GM10248 (cell line): ENCODE results near the gene DARS1.
"Not testable (repeated sequence)": the region's sequence is repeated elsewhere in the genome, so short reads cannot be mapped to it uniquely, and the experiment has no call there.

Experiments
- CTCF ChIA-PET: fragments of 300-600 bp; sonication (Branson Sonifier 250); formaldehyde crosslinking; extraction: SDS; loops from one replicate; lab custom pipeline; 2021; ENCODE audit warnings: antibody characterized with exemption; lab: Yijun Ruan, JAX
- POLR2A ChIA-PET: fragments of 350-650 bp; sonication (Branson Sonifier 250); formaldehyde crosslinking; extraction: SDS; loops from one replicate; lab custom pipeline; 2020; ENCODE audit warnings: antibody characterized with exemption; lab: Yijun Ruan, JAX
- DNase-seq: peaks from one replicate; pipeline ENCODE4 v3.0.0; 2012; ENCODE audit errors: extremely low spot score
- TF ChIP-seq, protein P1 (sequence below): IDR thresholded peaks from 2 replicates; pipeline ENCODE4 v1.5.1; 2012; ENCODE audit warnings: mild to moderate bottlenecking, low read depth; ENCODE audit errors: extremely low read depth, missing control alignments, control extremely low read depth

The DARS1 gene

DNA sequence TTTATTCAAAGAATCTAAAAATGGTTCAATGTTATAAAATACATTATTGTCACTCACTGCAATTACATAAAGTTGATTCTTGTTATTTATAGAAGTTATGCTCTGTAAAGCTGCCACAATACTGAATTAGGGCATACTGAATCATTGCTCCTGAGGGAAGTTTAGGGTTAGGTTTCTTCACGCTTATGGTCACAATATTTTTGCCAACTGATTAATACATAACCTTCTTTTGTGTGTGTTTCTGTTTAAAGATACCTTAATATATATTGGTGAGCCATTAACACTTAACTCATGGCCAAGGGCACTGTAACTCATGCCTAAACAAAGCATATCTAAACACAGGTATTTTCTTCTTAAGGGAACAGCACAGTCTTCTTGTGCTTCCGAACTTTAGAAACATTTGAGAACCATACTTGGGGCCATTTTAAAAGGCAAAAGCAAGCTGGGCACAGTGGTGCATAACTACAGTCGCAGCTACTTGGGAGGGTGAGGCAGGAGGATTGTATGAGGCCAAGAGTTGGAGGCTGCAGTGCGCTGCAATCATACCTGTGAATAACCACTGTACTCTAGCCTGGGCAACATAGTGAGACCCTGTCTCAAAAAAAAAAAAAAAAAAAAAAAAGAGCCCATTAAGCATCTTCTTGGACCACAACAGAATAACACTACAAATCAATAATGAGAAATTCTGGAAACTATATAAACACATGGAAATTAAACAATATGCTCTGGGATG, 15.6 kb downstream of the DARS1 start:
- TF ChIP-seq, protein P1, sequence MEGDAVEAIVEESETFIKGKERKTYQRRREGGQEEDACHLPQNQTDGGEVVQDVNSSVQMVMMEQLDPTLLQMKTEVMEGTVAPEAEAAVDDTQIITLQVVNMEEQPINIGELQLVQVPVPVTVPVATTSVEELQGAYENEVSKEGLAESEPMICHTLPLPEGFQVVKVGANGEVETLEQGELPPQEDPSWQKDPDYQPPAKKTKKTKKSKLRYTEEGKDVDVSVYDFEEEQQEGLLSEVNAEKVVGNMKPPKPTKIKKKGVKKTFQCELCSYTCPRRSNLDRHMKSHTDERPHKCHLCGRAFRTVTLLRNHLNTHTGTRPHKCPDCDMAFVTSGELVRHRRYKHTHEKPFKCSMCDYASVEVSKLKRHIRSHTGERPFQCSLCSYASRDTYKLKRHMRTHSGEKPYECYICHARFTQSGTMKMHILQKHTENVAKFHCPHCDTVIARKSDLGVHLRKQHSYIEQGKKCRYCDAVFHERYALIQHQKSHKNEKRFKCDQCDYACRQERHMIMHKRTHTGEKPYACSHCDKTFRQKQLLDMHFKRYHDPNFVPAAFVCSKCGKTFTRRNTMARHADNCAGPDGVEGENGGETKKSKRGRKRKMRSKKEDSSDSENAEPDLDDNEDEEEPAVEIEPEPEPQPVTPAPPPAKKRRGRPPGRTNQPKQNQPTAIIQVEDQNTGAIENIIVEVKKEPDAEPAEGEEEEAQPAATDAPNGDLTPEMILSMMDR, result no peak
- ChIA-PET CTCF (interaction anchor here (1.2 kb wide), 1 partner anchor 56 kb away, joined by 3 read pairs; no protein-coding TSS in a partner anchor), POLR2A (interaction anchor here (0.6 kb wide), 1 partner anchor 414 kb away, joined by 3 read pairs; no protein-coding TSS in a partner anchor)
- DNase-seq, result no peak

DNA sequence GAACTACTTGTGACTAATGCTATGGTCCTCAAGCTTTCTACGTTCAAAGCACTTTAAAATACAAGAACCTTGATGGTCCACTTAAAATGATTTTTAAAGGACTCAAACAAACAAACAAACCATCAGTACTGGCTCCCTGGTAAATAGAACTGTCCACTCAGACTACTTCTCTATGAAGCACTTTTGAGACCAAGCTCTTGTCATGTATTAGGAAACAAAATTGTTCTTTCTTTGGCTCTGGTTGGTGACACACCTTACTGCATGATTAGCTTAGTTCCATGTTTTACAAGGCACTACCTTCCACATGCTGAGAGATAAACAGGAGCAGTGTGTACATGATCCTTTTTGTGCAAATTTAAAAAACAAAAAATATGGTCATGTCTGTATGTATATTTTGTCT, 19.7 kb downstream of the DARS1 start:
- TF ChIP-seq, protein P1, result no peak
- POLR2A ChIA-PET, result no interaction called here
- no peak for DNase-seq
- CTCF ChIA-PET, result interaction anchor here (1.2 kb wide), 3 partner anchors 11 to 36 kb away, joined by 3 to 4 read pairs (median 3); no protein-coding TSS in a partner anchor

DNA sequence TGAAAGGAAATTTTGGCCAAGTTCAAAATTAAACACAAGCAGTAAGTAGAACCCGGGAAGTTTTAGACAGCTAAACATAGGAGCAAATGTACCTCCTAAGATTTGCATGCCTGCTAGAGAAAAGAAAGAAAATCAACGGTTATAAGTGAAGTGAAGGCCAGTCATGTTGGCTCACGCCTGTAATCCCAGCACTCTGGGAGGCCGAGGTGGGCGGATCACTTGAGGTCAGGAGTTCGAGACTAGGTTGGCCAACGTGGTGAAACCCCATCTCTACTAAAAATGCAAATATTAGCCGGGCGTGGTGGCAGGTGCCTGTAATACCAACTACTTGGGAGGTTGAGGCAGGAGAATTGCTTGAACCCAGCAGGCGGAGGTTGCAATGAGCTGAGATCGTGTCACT, 21.0 kb downstream of the DARS1 start:
- DNase-seq, POLR2A ChIA-PET, CTCF ChIA-PET: not testable (repeated sequence)

DNA sequence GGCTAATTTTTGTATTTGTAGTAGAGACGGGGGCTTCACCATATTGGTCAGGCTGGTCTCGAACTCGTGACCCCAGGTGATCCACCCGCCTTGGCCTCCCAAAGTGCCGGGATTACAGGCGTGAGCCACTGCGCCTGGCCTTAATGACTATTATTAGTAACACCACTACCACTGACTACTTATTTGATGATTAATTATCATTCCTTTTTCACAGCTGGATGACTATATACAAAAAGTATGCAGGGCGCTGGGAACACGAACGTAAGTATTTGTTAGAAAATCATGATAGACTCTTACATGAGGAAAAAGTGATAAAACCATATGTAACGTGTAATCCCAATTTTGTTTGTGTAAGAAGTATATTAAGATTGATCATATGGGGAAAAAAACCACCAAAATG, 21.6 kb downstream of the DARS1 start:
- DNase-seq, result no peak
- TF ChIP-seq, protein P1, result no peak
- POLR2A ChIA-PET, result no interaction called here
- CTCF ChIA-PET, result interaction anchor here (0.9 kb wide), 1 partner anchor 12 kb away, joined by 3 read pairs; no protein-coding TSS in a partner anchor

DNA sequence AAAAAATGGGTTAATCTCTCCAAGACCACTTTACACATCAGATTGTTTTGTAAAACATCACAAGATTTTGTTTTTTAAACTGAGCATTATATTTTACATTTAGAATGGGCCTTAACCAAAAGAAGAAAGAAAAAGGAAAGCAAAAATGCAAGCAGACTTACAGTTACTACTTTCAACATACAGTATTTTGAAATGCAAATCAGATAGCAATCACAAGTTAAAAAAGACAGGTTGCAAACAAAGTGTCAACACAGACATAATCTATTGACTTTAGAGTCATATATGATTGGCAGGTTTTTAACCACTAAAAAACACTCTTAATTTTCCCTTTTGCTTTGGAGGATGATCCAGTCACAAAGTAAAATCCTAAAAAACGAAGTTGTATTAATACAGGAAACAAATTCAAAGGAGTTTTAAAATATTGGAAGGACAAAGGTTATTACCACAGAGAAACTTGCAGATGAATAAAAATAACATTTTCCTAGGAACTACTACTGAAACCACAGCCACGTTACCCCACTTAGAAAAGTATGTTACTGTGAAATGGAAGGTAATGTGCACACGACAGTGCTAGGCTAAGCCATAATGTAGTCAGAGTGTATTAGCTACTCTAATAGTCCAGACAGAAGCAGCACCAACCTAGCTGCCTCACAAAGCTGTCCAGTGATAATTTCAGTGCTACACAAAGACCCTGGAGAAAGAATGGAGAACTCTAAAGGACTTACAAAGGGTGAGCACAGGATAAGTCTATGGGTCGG, 22.9 kb downstream of the DARS1 start:
- DNase-seq, result no peak
- TF ChIP-seq, protein P1, result no peak
- CTCF ChIA-PET, result interaction anchor here (0.9 to 1.1 kb wide), 2 partner anchors 11 to 16 kb away, joined by 3 to 4 read pairs; no protein-coding TSS in a partner anchor
- POLR2A ChIA-PET, result no interaction called here

DNA sequence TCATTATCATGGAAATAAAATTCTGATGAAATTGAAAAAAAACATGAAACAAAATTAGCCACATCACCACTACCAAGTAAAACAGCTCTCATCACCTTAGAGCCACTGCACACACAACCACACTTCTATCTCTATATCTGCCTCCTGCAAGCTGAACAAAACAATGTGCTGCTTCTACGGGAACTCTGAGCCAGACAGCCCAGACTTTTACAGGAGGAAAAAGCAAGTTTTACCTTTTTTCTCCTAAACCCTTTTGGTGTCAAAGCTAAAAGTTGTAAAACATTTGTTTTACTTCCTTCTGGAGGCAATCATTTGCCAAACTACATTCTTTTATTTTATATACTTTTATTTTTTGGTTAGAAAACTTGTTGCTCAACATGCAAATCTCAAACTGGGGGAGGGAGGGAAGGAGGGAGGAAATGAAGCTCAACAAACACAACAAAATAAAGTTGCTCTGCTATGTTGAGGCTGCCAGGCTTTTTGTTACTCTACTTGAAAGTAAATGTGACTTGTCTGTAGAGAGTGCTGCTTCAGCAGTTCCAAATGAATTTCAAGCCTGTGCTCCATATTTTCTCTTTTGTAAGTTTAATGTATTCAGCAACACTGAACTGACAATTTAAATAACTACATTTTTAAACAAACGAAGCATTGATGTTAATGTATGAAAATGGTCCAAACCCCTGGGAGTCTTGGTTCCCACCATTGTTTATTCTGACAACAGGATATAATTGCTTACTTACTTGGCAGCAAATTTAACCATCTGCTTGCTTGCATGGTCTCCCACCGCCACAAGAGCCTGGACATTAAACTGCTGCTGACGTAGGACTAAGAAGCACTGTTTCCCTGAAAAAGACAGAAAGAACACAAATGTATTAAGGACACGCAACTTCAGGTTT, 24.5 kb downstream of the DARS1 start:
- TF ChIP-seq, protein P1, result no peak
- ChIA-PET POLR2A (no interaction called here), CTCF (interaction anchor here (1.0 kb wide), 1 partner anchor 11 kb away, joined by 3 read pairs; no protein-coding TSS in a partner anchor)
- no peak for DNase-seq
